Ascending aorta (tissue), 2 donors: ENCODE results near the gene MINAR1. TPM values are rescaled to one million over a fixed set of nuclear protein-coding genes. Genes with fewer than 3 reads are reported as not detected.

ENCODE experiments used
- DNase-seq, 2 donors: peaks; one replicate each; pipeline ENCODE4 v3.0.0-alpha.2; 2019; ENCODE audit warnings: low spot score in 2 of 2
- H3K27ac ChIP-seq, 2 donors: fragments of 200-600 bp; sonication (generic); one replicate each; pipeline ENCODE4 v1.5.1; 2016 to 2017; ENCODE audit warnings: mild to moderate bottlenecking in 1 of 2
- H3K27me3 ChIP-seq: fragments of 200-600 bp; sonication (generic); one replicate; pipeline ENCODE4 v1.5.1; 2017
- H3K36me3 ChIP-seq, 2 donors: fragments of 200-600 bp; sonication (generic); one replicate each; pipeline ENCODE4 v1.5.1; 2016
- H3K4me1 ChIP-seq, 2 donors: fragments of 200-600 bp; sonication (generic); one replicate each; pipeline ENCODE4 v1.5.1; 2016 to 2017; ENCODE audit warnings: mild to moderate bottlenecking in 1 of 2
- H3K4me3 ChIP-seq, 2 donors: fragments of 200-600 bp; sonication (generic); one replicate each; pipeline ENCODE4 v1.5.1; 2016 to 2017; ENCODE audit warnings: mild to moderate bottlenecking in 1 of 2
- H3K9me3 ChIP-seq, 2 donors: fragments of 200-600 bp; sonication (generic); one replicate each; pipeline ENCODE4 v1.5.1; 2016
- CTCF ChIP-seq, 3 experiments: fragments of 200-600 bp in 2 of 3; fragments of 450-650 bp in 1 of 3; sonication (generic) in 2 of 3; IDR thresholded peaks; one replicate each; pipeline ENCODE4 v1.5.1; 2016 to 2019; ENCODE audit warnings: antibody characterized with exemption in 3 of 3, mild to moderate bottlenecking in 1 of 3, moderate library complexity in 1 of 3
- intact Hi-C: fragments of 100-400 bp; cut with DNase I; formaldehyde crosslinking; loops from one replicate; pipeline ENCODE4 v1.15.1; 2023
- total RNA-seq: library from RNA; depleted of rRNA; stranded (reverse); fragments of >200 nt; gene quantifications from one replicate; pipeline ENCODE4 v1.1.0, GENCODE V29; 2016

MINAR1 gene
- total RNA-seq, 1 donor from 2014 or later: 0.21 TPM

- H3K27me3 ChIP-seq: no peaks in the 10 kb centered on the region
- no peak overlapping the region for H3K27ac ChIP-seq
- no peaks in the 10 kb centered on the region for H3K36me3 ChIP-seq
- H3K4me1 ChIP-seq: no peaks in the 10 kb centered on the region
- no peak for TF ChIP-seq CTCF (IDR thresholded peaks at IDR 0.05)
- no peaks in the 10 kb centered on the region for H3K9me3 ChIP-seq
- intact Hi-C loops: no loop called here
- DNase-seq: no peak
- H3K4me3 ChIP-seq: no peak overlapping the region
Measured at GRCh38 chr15:79452244-79453051, 20.3 kb downstream of the MINAR1 start.

- Histone ChIP-seq H3K27me3 (no peaks in the 10 kb centered on the region), H3K4me3 (no peak overlapping the region), H3K36me3 (no peaks in the 10 kb centered on the region), H3K27ac (no peak overlapping the region), H3K9me3 (no peaks in the 10 kb centered on the region), H3K4me1 (no peaks in the 10 kb centered on the region)
- TF ChIP-seq CTCF (IDR thresholded peaks at IDR 0.05): no peak
- no peak for DNase-seq
- intact Hi-C loops: no loop called here
Measured at GRCh38 chr15:79453446-79453845, 21.3 kb downstream of the MINAR1 start.

DNA sequence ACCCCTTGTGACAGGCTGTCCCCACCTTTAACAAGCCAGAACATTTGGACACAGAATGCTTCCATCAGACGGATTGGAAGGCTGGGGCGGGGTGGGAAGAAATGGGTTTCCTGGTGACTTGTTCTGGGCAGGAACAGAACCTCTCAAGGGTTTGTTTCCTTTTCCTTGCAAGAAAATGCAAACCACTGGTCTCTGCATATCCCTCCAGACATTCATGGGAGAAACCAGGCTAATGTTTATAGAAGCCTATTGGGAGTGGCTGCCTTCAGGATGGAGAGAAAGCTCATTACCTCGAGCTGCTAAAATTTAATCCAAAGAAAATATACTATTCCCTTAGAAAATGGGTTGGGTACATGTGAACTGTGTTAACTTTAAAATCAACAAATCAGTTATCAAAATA lies 21.9 kb downstream of the MINAR1 start:
- Histone ChIP-seq H3K27me3 (no peaks in the 10 kb centered on the region), H3K36me3 (no peaks in the 10 kb centered on the region), H3K4me1 (no peaks in the 10 kb centered on the region), H3K4me3 (no peak overlapping the region), H3K27ac (no peak overlapping the region), H3K9me3 (no peaks in the 10 kb centered on the region)
- intact Hi-C loops: no loop called here
- TF ChIP-seq CTCF (IDR thresholded peaks at IDR 0.05): no peak
- no peak for DNase-seq

DNA sequence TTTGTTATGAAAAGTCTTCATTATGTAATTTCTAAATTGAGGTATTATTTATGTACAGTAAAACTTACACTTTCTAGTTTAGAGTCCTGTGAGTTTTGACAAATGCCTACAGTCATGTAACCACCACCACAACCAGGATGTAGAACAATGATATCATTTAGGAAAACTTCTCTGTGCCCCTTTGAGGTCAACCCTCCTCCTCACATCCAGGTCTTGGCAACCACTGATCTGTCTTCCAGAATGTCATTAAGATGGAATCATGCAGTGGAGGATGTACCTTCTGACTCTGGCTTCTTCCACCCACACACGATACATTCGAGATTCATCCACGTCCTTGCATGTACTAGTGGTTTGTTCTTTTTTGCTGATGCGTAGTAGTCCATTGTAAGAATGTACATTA lies 23.2 kb downstream of the MINAR1 start:
- H3K36me3 ChIP-seq: no peaks in the 10 kb centered on the region
- H3K9me3 ChIP-seq: no peaks in the 10 kb centered on the region
- no peaks in the 10 kb centered on the region for H3K4me1 ChIP-seq
- intact Hi-C loops: no loop called here
- no peak for DNase-seq
- no peak overlapping the region for H3K4me3 ChIP-seq
- no peak for TF ChIP-seq CTCF (IDR thresholded peaks at IDR 0.05)
- no peak overlapping the region for H3K27ac ChIP-seq
- no peaks in the 10 kb centered on the region for H3K27me3 ChIP-seq

- no peaks in the 10 kb centered on the region for H3K27me3 ChIP-seq
- no peak overlapping the region for H3K4me3 ChIP-seq
- no peak overlapping the region for H3K27ac ChIP-seq
- TF ChIP-seq CTCF (IDR thresholded peaks at IDR 0.05): no peak
- no peaks in the 10 kb centered on the region for H3K36me3 ChIP-seq
- intact Hi-C loops: no loop called here
- no peaks in the 10 kb centered on the region for H3K4me1 ChIP-seq
- no peak for DNase-seq
- no peaks in the 10 kb centered on the region for H3K9me3 ChIP-seq
Measured at GRCh38 chr15:79455943-79456342, 23.8 kb downstream of the MINAR1 start.
